22Rv1 (cell line): ENCODE results near the gene STEAP2.

Experiments used
- CTCF ChIP-seq: fragments of 450-650 bp; IDR thresholded peaks from 2 replicates; pipeline ENCODE4 v1.5.1; 2017; ENCODE audit warnings: mild to moderate bottlenecking
- ZFX ChIP-seq: fragments of 450-650 bp; IDR thresholded peaks from 2 replicates; pipeline ENCODE4 v1.6.1; 2017; ENCODE audit warnings: antibody characterized with exemption, borderline replicate concordance

- TF ChIP-seq CTCF (no peak), ZFX (no peak)
Measured at GRCh38 chr7:90246171-90246570, 34.6 kb downstream of the STEAP2 start.
